Cardiac muscle cell (in vitro differentiated cells and primary cell): ENCODE results near the gene PHOX2A. TPM values are rescaled to one million over a fixed set of nuclear protein-coding genes. Genes with fewer than 3 reads are reported as not detected.

ENCODE experiments used
- DNase-seq, 2 donors: peaks; one replicate each; pipeline versions ENCODE4 v3.0.0 to v3.0.0-alpha.2; 2010 to 2017; ENCODE audit warnings: low read depth in 1 of 2, low spot score in 1 of 2
- H3K27ac ChIP-seq: fragments of 200-600 bp; sonication (generic); 2 replicates; pipeline ENCODE4 v1.5.1; 2016
- H3K27me3 ChIP-seq: fragments of 200-600 bp; sonication (generic); 2 replicates; pipeline ENCODE4 v1.6.0; 2016; ENCODE audit warnings: control low read depth
- H3K36me3 ChIP-seq: fragments of 200-600 bp; sonication (generic); 2 replicates; pipeline ENCODE4 v1.5.1; 2016; ENCODE audit warnings: control low read depth
- H3K4me1 ChIP-seq: fragments of 200-600 bp; sonication (generic); 2 replicates; pipeline ENCODE4 v1.8.1; 2017; ENCODE audit warnings: low read depth, mild to moderate bottlenecking, mixed run types
- H3K4me3 ChIP-seq: fragments of 200-600 bp; sonication (generic); 2 replicates; pipeline ENCODE4 v1.5.1; 2016; ENCODE audit warnings: mild to moderate bottlenecking
- H3K9me3 ChIP-seq: fragments of 200-600 bp; sonication (generic); 2 replicates; pipeline ENCODE4 v1.5.1; 2017; ENCODE audit warnings: low read depth, mild to moderate bottlenecking, control low read depth
- polyA plus RNA-seq: library from polyadenylated mRNA; unstranded; fragments of >200 nt; fragmentation: Nextera tagmentation; extraction: Ambion mirVana; gene quantifications from 2 replicates; pipeline ENCODE4 v1.2.1, GENCODE V29; 2016
- total RNA-seq: library from RNA; depleted of rRNA; stranded (reverse); fragments of >200 nt; gene quantifications from 2 replicates; pipeline ENCODE4 v1.2.3, GENCODE V29; 2016
- TF ChIP-seq, protein P1 (sequence below): IDR thresholded peaks from 2 replicates; pipeline ENCODE4 v1.5.1; 2012; ENCODE audit warnings: low read depth, mild to moderate bottlenecking, low read length

PHOX2A gene
- total and polyA plus RNA-seq, 2 experiments from 2014 or later, result 0.30 TPM; not detected in 1

DNA sequence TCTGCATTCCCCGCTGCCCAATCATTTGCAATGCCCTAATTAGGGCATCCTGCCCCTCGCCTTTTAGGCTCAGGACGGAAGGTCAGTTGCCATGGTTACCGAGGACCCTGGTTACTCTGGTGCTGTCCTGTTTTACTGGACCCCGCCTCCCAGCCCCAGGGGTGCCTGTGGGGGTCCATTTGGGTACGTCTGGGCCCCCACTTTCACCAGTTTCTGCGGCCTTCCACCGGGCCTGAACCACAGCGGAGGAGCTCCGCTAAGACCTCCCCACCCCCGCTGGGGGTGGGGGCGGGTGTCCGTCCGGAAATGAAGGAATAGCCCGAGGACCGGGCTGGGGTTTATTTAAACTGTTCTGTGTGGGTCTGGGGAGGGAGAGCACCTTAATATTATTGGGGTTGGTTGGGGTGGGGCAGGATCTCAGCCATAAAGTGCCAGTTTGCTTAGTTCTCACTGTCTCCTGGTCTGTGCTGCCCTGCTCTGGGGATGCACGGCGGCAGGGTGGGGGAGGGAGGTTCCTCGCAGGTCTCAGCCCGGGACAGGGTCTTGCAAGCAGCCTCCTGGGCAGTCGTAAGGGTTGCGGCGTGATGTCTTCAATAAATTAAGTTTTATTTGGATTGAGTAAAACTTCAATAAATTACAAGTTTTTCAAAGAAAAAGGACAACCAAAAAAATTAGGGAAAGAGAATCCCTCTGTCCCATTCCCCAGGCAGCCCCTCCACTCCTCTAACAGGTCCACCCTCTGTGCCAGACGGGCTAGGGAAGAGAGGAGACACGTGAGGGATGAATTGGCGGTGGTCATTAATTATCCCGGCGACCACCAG is 5.3 kb downstream of the PHOX2A start:
- Histone ChIP-seq H3K36me3 (peaks cover 42% of the 10 kb centered on the region), H3K9me3 (no peaks in the 10 kb centered on the region), H3K27me3 (peaks cover 46% of the 10 kb centered on the region), H3K4me3 (no peak overlapping the region), H3K4me1 (peaks cover 7% of the 10 kb centered on the region), H3K27ac (no peak overlapping the region)
- TF ChIP-seq, protein P1, sequence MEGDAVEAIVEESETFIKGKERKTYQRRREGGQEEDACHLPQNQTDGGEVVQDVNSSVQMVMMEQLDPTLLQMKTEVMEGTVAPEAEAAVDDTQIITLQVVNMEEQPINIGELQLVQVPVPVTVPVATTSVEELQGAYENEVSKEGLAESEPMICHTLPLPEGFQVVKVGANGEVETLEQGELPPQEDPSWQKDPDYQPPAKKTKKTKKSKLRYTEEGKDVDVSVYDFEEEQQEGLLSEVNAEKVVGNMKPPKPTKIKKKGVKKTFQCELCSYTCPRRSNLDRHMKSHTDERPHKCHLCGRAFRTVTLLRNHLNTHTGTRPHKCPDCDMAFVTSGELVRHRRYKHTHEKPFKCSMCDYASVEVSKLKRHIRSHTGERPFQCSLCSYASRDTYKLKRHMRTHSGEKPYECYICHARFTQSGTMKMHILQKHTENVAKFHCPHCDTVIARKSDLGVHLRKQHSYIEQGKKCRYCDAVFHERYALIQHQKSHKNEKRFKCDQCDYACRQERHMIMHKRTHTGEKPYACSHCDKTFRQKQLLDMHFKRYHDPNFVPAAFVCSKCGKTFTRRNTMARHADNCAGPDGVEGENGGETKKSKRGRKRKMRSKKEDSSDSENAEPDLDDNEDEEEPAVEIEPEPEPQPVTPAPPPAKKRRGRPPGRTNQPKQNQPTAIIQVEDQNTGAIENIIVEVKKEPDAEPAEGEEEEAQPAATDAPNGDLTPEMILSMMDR, result no peak
- no peak for DNase-seq

DNA sequence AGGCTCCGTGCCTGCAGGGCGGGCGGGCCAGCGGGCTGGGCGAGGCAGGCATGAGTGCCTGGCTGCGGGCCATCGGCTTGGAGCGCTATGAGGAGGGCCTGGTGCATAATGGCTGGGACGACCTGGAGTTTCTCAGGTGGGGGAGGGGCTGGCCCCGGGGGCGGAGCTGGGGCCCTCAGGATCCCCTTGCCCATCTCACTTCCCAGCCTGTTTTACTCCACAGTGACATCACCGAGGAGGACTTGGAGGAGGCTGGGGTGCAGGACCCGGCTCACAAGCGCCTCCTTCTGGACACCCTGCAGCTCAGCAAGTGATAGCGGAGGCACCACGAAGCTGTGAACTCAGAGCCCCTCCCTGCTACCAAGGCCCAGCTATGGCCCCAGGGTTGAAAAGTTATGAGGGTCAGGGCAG is 5.9 kb downstream of the PHOX2A start:
- TF ChIP-seq, protein P1, result peak; percentile 85
- H3K9me3 ChIP-seq, result no peaks in the 10 kb centered on the region
- peaks cover 39% of the 10 kb centered on the region for H3K27me3 ChIP-seq
- peaks cover 48% of the 10 kb centered on the region for H3K36me3 ChIP-seq
- H3K4me1 ChIP-seq, result peaks cover 7% of the 10 kb centered on the region
- DNase-seq, result peak; percentile 77 to 84
- H3K4me3 ChIP-seq, result no peak overlapping the region
- H3K27ac ChIP-seq, result no peak overlapping the region

DNA sequence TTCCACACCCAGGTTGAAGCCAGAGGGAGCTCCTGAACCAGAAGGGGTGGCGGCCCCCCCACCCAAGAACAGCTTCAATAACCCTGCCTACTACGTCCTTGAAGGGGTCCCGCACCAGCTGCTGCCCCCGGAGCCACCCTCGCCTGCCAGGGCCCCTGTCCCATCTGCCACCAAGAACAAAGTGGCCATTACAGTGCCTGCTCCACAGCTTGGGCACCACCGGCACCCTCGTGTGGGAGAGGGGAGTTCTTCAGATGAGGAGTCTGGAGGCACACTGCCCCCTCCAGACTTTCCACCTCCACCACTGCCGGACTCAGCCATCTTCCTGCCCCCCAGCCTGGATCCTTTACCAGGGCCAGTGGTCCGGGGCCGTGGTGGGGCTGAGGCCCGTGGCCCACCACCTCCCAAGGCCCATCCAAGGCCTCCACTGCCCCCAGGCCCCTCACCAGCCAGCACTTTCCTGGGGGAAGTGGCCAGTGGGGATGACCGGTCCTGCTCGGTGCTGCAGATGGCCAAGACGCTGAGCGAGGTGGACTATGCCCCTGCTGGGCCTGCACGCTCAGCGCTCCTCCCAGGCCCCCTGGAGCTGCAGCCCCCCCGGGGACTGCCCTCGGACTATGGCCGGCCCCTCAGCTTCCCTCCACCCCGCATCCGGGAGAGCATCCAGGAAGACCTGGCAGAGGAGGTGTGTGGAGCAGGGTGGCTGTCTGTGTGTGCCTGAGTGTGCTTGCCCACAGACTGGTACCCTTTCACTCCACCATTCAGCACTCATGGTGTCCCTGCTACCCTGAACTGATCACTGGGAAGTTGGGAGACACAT is 6.7 kb downstream of the PHOX2A start:
- DNase-seq, result no peak
- TF ChIP-seq, protein P1, result no peak
- Histone ChIP-seq H3K4me1 (peaks cover 7% of the 10 kb centered on the region), H3K27ac (peak overlapping the region; percentile 48), H3K9me3 (no peaks in the 10 kb centered on the region), H3K4me3 (no peak overlapping the region), H3K27me3 (peaks cover 32% of the 10 kb centered on the region), H3K36me3 (peaks cover 55% of the 10 kb centered on the region)

DNA sequence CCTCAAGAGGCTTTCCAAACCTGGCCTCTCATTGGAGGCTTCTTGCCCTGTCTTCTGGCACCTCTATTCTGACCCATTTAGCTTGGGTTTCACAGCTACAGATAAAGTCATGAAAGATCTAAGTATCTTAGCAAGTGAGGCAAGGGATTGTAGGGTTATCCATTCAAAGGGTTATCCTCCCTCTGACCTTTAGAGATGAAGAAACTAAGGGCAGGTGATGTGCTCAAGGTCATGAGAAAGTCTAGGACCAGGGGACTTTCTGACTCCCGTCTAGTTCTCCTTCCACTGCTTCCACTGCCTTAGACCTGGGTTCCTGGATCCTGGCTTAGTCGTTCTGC is 7.2 kb downstream of the PHOX2A start:
- Histone ChIP-seq H3K4me1 (peaks cover 7% of the 10 kb centered on the region), H3K9me3 (no peaks in the 10 kb centered on the region), H3K27ac (peak overlapping the region; percentile 48), H3K36me3 (peaks cover 59% of the 10 kb centered on the region), H3K4me3 (no peak overlapping the region), H3K27me3 (peaks cover 26% of the 10 kb centered on the region)
- TF ChIP-seq, protein P1, result no peak
- DNase-seq, result no peak

DNA sequence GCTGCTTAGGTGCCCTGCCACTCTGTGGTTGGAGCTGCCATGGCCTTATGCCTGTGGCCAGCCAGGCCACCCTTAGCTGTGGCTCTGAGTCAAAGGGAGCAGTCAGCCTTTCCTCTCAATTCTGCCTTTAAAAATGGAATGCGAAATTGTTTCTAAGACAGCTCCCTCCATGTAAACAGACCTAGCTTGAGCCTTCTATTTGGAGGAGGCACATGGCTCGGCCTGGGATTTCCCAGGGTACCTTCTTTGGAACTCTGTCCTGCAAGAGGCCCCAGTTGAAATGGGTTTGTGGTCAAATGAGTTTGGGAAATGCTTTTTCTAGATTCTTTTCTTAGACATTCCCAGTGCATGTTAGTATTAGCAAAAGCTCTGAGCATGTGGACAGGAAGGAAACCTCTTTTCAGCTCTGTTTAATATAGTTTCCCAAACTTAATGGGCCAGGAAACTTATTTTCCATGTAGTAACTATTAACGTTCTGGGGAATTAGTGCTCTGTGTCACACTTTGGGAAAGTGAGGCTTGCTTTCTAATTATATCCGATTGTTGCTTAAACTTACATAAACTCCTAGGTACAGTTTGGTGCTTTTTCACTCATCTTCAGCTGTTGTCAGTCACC is 7.8 kb downstream of the PHOX2A start:
- DNase-seq, result no peak
- H3K27ac ChIP-seq, result no peak overlapping the region
- H3K4me1 ChIP-seq, result peaks cover 7% of the 10 kb centered on the region
- peaks cover 65% of the 10 kb centered on the region for H3K36me3 ChIP-seq
- TF ChIP-seq, protein P1, result no peak
- no peaks in the 10 kb centered on the region for H3K9me3 ChIP-seq
- H3K4me3 ChIP-seq, result no peak overlapping the region
- peaks cover 21% of the 10 kb centered on the region for H3K27me3 ChIP-seq
